Peyer's patch (tissue), 4 donors: ENCODE measurements around the gene ANKRD18A.
"Not testable (repeated sequence)": the region's sequence is repeated elsewhere in the genome, so short reads cannot be mapped to it uniquely, and the experiment has no call there.

Experiments
- POLR2A ChIP-seq, 2 donors: fragments of 450-650 bp; IDR thresholded peaks; one replicate each; pipeline ENCODE4 v1.5.1; 2017; ENCODE audit warnings: antibody characterized with exemption in 2 of 2, mild to moderate bottlenecking in 2 of 2, moderate library complexity in 2 of 2
- TF ChIP-seq, protein P1 (sequence below), 6 experiments: fragments of 450-650 bp in 4 of 6; fragments of 200-600 bp in 2 of 6; sonication (generic) in 1 of 6; IDR thresholded peaks; one replicate each; pipeline ENCODE4 v1.5.1; 2017 to 2019; ENCODE audit warnings: antibody characterized with exemption in 6 of 6, mild to moderate bottlenecking in 3 of 6, moderate library complexity in 1 of 6

DNA sequence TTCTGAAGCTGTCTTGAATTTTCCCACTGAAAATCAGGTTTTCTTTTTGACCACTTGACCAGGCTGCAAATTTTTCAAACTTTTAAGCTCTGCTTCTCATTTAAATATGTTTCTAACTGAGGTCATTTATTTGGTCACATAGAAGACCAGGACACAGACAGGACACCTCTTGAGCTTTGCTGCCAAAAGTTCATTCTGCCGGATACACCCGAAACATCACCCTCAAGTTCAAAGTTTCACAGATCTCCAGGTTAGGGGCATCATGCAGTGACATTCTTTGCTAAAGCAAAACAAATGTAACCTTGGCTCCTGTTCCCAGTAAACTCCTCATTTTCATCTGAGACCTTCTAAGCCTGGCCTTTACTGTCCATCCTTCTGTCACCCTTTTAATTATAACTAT lies 65.4 kb downstream of the ANKRD18A start:
- not testable (repeated sequence) for TF ChIP-seq POLR2A (IDR thresholded peaks at IDR 0.05)
- TF ChIP-seq, protein P1, sequence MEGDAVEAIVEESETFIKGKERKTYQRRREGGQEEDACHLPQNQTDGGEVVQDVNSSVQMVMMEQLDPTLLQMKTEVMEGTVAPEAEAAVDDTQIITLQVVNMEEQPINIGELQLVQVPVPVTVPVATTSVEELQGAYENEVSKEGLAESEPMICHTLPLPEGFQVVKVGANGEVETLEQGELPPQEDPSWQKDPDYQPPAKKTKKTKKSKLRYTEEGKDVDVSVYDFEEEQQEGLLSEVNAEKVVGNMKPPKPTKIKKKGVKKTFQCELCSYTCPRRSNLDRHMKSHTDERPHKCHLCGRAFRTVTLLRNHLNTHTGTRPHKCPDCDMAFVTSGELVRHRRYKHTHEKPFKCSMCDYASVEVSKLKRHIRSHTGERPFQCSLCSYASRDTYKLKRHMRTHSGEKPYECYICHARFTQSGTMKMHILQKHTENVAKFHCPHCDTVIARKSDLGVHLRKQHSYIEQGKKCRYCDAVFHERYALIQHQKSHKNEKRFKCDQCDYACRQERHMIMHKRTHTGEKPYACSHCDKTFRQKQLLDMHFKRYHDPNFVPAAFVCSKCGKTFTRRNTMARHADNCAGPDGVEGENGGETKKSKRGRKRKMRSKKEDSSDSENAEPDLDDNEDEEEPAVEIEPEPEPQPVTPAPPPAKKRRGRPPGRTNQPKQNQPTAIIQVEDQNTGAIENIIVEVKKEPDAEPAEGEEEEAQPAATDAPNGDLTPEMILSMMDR (IDR thresholded peaks at IDR 0.05), result not testable (repeated sequence)
